ENCODE data around the gene SLC15A1.

Gene SLC15A1, protein sequence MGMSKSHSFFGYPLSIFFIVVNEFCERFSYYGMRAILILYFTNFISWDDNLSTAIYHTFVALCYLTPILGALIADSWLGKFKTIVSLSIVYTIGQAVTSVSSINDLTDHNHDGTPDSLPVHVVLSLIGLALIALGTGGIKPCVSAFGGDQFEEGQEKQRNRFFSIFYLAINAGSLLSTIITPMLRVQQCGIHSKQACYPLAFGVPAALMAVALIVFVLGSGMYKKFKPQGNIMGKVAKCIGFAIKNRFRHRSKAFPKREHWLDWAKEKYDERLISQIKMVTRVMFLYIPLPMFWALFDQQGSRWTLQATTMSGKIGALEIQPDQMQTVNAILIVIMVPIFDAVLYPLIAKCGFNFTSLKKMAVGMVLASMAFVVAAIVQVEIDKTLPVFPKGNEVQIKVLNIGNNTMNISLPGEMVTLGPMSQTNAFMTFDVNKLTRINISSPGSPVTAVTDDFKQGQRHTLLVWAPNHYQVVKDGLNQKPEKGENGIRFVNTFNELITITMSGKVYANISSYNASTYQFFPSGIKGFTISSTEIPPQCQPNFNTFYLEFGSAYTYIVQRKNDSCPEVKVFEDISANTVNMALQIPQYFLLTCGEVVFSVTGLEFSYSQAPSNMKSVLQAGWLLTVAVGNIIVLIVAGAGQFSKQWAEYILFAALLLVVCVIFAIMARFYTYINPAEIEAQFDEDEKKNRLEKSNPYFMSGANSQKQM

DNA sequence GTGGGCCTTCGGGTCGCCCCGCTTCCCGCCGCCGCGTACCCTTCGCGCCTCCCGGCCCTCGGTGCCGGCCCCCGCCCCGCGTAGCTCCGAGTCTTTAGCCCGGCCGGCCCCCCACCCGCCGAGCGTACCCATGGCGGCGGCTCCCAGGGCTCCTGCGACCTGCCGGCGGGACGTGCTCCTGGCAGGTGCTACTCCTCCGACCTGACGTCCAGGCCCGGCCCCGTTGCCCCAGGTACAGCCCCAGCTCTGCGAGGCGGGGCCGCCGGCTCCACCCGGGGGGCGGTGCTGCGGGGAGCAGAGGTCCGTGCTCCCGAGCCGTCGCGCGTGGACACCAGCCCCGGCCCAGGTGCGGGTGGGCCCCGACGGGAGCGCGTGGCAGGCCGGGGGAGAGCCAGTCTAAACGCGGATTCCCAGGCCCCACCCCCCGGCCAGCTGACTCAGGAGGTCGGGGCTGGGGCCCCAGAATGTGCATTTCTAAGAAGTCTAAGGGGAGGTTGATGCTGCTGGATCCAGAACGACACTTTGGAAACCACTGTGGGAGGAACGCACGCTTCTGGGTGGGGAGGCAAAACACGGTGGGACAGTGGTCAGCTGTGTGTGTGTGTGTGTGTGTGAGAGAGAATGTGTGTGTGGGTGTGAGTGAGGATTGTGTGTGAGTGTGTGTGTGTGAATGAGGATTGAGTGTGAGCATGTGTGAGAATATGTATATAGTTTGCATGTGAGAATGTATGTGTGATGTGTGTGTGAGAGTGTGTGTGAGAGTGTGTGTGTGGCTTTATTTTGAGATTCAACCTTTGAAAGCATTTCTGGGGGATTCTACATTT is at the start of gene SLC15A1:
SLC15A1 (minus strand) TSS at position 206 of the 824 bp plus-strand sequence; CDS start at position 132, 74 bp downstream.
- DNase-seq = no peak

DNA sequence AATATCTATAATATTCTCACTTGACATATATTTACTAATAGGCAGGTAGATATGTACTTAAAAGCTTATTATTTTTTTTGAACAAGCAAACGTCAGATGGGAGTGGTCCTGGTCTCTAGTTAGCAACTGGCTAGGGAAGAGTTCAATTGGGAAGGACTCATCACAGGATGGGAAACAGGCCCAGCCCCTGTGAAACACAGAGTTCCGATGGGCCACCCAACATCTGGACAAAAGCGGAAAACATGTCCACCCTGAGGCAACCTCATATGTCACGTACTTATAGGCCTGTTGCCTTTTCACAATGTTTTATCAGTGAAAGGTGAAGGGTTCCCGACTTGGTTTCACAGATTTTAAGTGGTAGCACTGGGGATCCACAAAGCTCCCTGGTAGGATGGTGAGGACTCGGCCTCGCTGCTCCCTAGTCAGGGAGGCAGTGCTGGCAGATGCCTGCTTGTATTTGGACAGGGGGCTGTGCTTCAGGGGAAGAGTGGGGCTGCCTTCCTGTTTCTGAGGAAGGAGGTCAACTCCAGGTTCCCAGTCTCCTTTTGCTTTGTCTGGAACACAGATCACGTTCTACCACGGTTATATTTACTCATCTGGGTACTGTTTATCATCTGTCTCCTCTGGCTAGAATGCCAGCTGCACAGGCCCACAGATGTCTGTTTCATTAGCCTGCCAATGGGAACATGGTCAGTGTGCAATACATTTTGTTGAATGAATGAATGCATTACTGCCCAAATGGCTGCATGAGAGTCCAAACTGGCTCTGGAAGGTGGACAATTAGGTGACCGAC is 49.4 kb upstream of the SLC15A1 start:
- no peak for DNase-seq

DNA sequence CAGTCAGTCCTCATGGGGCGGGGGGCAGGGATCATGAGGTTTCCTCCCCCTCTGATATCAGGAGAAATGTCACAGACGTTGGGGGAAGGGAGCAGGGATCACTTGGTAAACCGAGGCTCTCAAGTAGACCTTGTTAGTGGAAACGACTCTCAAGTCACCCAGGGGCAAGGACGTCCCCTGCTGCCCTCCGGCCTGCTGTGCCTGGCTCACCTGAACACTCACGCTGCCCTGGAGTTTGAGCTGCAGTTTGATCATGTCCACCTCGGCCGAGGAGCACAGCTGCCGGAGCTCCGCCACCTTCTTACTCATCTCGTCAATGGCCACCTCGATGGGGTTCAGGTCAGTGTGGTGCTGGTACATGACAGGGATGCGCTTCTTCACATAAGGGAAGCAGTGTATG is 47.6 kb upstream of the SLC15A1 start:
- no peak for DNase-seq

DNA sequence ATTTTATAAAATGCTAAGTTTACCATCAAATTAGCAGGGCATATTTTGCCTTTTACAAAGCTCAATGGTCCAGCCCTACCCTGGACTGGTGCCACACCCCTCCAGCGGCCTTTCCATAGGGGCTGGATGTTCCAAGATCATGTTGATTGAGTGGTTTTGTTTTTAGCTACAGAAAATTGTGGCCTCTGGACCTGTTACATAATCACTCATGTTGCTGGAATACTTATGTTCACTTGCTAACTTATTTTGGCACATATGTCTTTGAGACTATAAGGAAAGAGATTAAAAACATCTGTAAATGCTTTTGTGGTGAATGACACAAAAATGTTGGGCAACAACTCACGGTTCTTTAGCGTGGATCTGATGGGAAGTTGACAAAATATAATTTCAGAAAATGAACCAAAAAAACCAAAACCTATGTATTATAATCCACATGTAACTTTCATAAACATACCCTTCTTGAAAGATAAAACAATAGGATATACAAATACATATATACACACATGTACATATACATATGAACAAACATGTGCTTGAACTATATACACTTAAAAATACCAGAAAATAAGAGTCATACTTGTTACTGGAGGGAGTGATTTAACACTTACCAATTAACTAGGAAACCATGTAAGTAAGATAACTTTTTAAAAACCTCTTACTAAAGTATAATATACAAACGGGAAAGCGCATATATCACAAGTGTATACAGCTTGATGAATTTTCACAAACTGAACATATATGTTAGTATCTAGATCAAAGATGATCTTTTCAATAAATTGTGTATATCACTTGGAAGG is 46.6 kb upstream of the SLC15A1 start:
- DNase-seq = no peak

DNA sequence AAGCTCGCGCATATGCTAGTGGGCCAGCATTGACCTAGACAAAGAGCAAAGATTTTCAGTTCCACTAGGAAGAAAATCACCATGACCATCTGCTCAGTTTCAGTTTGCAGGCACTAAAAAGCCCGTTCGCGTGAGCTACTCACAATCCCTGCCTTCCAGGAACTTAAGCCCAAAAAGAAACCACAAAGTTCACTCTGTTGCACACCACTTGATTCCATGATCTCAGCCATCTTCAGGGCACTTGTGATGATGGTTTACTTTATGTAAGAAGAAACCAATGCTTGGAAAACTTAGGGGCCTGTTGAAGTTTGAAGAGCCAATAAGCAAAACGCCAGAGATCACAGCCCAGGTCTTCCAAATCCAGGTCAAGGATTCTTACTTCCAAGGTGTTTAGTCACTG is 45.0 kb upstream of the SLC15A1 start:
- no peak for DNase-seq

DNA sequence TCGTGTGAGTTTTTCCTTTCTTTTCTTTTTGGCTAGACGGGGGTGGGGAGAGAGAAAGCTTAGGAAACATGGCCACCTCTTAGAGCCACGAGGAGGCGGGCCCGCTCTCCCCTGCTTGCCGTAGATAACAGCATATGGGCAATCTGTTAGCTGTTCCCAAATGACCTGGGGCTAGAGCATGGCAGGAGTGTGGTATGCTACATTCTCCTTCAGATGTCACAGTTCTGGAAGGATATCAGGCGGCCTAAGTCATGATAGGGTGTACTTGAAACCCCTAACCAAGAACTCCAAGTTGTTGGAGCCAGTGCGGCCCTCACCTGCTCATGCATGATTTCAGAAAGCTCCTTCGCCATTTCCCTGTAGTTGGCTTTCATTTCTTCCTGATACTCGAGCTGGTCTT is 44.3 kb upstream of the SLC15A1 start:
- no peak for DNase-seq

DNA sequence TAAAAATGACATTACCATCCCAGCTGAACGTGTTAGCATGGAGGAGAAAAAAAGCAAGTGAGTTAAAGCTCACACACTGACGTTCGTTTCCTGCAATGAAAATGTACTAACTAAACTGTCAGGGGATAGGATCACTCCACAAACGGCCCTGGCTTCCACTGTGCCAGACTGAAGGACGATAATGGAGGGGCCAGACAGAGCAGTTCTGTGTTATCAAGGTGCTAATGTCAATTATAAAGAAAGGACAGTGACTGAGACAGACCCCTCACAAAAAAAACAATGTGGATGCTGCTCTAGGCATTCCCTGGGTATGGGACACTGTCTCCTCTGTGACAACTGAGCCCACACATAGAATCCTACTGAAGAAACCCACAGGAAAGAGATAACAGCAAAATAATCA is 43.7 kb upstream of the SLC15A1 start:
- DNase-seq = no peak

DNA sequence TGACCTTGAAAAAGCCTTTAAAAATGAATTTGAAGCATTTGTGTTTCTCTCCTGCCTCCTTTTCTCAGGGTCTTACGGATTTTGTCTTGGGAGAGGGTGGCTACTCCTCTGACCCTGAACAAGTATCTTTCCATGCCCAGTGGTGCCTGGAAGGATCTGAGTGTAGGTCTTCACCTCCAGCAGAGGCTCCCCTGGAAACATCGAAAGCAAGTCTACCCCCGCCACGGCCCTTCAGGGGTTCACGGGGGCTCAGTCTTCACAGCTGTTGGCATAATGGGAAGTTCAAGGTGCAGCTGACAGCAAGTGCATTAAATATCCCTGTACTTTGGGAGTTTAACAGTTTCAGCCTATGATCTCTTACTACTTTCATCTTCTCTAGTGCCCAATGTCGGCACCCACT is 42.7 kb upstream of the SLC15A1 start:
- DNase-seq = no peak

DNA sequence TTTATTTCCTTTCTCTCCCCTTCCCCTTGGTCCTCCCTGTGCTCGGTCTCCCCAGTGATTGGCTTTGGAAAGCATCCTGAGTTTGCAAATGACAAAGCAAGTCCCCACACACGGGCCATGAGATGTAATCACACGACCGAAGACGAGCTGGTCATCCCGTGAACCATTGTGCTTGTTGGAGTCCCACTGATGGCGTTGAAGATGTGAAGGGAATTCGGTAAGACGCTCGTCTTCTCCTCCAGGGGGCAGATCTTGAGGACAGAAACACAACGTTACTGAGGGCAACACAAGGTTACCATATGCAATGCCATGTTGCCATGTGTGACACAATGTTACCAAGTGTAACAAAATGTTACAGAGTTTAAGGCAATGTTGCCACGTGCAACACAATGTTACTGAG is 42.0 kb upstream of the SLC15A1 start:
- DNase-seq = no peak

DNA sequence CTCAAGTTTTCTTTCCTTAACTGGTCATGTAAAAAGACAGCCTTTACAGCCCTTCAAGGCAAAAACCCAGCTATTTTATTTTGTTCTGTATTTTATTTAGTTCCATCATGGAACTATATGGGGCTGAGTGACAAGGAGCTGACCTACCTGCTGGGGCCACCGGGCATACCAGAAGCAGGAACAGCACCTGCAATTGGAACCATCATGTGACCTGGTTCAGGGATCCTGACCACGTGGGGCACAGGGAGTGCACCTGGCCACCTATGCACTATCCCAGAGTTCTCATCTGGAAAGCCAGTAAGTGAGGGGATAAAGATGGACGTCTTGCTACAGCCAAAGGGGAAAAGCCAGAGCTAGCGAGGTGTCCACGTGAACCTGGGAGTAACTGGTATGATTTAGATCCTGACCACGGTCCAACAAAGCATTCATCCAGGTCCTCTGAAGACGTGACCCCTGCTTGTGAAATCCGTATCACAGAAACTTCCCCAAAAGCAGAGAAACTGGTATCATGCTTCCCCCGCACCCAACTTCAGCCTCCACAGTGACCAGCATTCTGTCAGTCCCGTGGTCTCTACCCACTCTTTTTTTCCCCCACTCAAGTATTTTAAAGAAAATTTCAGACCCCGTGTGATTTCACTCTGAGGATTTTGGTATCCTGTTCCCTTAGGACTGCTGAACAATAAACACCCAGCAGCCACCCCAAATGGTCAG is 40.5 kb upstream of the SLC15A1 start:
- no peak for DNase-seq

DNA sequence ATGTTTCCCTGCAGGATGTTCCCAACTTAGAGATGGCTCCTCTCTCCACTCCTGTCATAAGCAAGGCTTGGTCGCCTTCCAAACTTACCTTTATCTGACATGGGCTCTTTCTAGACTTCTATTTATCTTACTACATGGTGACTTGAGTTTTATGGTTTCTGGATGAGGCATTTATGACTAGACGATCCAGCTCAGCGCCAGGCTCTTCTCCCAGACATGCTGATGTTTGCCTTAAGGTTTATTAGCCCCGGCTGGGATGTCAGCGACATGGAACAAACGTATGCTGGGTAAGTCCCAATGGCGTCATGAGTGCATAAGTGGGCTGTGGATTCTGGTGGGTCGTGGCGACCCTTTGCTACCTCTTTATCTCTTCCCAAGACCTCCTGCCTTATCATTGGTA is 39.8 kb upstream of the SLC15A1 start:
- DNase-seq = no peak

DNA sequence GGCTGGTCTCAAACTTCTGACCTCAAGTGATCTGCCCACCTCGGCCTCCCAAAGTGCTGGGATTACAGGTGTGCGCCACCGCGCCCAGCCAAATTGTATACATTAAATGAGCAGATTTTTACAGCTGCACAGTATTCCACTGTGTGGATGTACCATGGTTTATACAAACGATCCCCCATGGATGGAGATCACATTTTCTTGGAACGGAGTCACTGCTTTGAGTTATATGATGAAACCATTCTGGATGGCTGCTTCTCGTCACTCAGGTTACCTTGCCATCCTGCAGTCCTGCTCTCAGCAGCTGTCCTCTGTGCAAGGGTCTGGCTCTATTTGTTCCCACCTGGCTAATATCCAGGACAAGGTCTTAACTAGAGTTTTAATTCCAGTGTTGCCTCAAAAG is 39.1 kb upstream of the SLC15A1 start:
- DNase-seq = no peak

DNA sequence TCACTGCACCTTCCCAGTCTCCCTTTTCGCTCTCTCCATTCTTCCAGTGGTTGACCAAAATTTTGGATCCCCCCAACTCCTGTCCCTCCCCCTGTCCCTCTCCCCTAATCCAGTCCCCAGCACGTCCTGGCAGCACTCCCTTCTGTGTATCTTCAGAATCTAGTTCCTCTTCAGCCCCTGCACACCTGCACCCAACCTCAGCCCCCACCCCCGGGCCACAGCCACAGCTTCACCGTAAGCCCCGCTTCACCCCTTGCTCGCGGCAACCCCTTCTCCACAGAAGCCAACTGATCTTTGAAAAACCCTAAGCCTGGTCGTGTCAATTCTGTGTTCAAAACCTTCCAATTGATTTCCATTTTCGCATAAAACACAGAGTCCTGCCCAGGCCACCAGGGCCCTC is 35.5 kb upstream of the SLC15A1 start:
- DNase-seq = no peak

DNA sequence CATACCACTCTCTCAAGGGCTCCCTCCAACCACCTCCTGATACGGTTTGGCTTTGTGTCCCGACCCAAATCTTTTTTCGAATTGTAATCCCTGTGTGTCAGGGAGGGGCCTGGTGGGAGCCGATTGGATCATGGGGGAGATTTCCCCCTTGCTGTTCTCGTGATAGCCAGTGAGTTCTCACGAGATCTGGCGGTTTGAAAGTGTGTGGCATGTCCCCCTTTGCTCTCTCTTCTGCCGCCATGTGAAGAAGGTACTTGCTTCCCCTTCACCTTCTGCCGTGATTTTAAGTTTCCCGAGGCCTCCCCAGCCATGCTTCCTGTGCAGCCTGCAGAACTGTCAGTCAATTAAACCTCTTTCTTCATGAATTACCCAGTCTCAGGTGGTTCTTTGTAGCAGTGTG is 34.7 kb upstream of the SLC15A1 start:
- DNase-seq = no peak

DNA sequence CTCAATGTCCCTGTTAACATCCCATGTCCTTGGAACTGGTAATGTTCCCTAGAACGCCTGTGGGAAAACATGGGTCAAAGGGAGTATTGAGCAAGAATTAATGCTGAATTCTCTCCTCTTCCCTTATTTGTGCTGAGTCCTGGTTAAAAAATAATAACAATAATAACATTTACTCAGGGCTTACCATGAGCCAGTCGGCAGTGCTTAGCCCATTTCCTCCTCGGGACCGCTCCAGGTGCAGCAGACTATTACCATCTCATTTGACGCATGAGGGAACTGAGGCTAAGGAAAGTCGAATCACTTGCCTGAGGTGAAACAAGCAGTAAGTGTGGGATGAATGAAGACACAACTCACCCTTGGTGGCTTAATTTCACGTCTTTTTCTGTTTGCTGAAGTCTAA is 33.6 kb upstream of the SLC15A1 start:
- DNase-seq = no peak

DNA sequence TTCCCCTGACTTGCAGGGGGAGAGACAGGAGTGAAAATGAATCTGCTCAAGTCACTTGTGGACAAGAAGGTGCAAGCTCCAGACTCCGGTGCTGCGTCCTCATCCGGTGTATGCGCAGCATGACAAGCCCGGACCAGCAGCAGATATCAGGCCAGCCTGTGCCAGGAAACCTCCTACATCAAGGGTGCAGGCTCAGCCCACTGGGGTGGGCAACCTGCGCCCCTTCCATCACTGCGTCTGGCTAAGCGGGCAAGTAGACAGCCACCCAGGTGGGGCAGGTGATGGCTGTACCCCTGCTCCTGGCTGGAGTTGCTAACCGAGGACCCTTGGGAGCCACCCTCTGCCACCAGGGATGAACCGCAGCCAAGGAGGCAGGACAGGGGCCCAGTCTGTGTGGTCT is 32.9 kb upstream of the SLC15A1 start:
- DNase-seq = no peak

DNA sequence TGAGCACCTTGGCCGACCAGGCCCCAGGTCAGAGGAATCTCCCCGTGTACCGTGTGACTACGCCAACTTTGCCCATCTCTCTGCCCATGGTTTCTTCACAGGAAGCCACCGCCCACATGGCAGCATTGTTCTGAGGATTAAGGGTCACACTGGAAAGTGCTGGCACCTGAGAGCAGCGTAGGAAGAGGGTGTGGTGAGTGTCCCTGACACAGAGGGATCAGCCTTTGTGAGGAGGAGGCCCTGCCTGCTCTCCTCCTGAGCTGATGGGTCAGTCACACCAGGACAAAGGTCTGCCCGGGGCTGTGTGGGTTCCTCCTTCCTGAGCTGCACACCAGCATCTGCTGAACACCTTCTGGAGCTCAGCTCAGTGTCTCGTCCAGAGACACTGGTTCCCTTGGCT is 32.2 kb upstream of the SLC15A1 start:
- no peak for DNase-seq

DNA sequence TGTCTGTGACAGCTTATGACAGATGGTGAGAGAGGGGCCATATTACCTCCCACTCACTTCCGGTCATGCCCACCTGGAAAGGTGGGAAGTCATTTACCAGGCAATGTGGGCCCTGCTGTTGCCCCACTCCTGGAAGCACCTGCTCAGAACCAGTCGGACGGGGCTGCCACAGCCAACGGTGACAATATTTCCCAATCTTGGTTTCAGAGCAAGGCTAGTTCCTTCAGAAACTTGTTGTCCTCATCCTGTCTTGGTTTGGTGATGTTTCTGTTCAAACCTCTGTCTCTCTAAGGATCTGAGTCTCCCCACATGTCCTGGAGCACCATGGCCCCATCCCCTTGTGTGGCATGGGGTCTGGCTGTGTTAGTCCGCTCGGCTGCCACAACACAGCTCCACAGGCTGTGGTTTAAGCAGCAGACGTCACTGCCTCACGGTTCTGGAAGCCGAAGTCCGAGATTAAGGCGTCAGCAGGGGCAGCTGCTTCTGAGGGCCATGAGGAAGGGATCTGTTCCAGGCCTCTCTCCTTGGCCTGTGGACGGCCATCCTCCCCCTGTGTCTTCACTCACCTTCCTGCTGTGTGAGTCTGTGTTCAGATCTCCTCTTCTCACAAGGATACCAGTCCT is 31.5 kb upstream of the SLC15A1 start:
- no peak for DNase-seq

DNA sequence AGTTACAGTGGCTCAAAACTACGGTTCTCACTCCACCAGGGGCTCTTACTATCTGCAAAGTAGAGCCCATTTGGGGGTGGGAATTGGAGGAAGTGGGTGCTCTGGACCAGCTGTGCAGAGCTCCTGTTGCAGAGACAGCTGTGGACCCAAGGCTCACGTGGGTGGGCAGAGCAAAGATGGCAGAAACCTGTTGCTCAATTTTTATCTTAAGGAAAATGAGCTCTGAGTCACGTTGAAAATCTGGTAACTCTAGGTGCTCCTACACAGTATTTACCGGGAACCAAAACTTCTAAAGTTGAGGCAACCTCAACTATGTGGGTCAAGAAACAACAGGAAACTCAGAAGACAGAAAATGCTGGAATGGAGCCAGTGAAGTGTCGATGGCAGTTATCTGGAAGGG is 30.2 kb upstream of the SLC15A1 start:
- DNase-seq = no peak

DNA sequence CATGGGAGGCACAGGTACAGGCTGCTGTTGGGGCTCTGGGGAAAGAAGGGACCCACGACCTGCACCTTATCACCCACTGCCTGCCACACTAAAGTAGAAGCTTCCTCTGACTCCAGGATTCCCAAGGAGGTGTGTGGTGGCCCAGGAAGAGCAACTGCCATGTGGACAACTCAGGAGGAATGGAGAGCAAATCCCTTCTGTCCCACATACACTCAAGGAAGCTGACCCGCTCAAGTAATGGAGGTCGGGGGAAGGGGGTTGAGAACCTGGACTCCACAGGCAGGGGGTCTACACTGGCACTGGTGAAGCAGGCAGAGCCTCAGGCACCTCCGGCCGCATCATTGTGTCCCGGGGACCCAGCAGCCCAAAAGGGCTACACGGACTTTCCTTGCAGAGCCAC is 29.4 kb upstream of the SLC15A1 start:
- DNase-seq = no peak

DNA sequence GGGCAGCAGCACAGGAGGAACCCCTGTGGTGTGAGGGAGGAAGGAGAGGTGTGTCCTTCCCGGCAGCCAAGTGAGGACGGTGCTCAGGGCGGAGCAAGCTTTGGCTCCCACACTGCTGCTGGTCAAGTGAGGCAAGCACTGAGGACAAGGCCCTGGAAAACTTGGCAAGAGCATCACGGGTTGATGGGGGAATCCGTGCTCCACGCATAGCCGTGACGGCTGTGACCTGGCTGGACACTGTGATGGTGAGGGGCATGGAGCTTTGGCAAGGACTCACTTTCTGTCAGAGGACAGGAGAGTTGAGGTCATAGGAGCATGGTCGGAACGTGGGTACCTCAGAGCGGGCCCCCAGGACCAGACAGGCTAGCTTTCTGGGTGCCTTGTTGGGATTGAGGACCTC is 29.0 kb upstream of the SLC15A1 start:
- no peak for DNase-seq
